GM19099 (cell line): ENCODE data around the gene PEX26.

Experiments used
- POLR2A ChIP-seq: IDR thresholded peaks from 3 replicates; pipeline ENCODE4 v1.6.1; 2011; ENCODE audit warnings: low read depth; ENCODE audit not compliant: insufficient read length; ENCODE audit errors: extremely low read depth

PEX26 gene

GRCh38 chr22:18050065-18050464 lies 27.7 kb upstream of the PEX26 start:
- TF ChIP-seq POLR2A = no peak

DNA sequence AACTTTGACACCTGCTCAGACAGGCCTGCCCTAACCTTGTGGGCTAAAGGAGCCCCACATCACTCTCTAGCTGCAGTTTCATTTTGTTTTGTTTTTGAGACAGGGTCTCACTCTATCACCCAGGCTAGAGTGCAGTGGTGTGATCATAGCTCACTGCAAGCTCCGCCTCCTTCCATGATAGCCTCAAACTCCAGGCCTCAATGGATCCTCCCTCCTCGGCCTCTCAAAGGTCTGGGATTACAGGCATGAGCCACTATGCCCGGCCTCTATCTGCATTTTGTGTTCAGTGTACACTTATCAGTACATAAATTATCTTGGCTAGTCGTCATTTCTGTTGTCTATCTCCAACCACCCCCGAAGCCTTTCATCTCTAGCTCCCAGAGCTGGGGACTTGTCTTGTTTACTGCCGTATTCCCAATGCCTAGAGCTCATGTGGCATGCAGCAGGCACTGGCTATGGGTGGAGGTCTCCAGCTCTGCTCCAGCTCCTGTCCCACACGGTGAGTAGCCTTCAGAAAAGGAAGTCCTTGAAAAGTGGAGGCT lies 22.1 kb upstream of the PEX26 start:
- TF ChIP-seq POLR2A = no peak

DNA sequence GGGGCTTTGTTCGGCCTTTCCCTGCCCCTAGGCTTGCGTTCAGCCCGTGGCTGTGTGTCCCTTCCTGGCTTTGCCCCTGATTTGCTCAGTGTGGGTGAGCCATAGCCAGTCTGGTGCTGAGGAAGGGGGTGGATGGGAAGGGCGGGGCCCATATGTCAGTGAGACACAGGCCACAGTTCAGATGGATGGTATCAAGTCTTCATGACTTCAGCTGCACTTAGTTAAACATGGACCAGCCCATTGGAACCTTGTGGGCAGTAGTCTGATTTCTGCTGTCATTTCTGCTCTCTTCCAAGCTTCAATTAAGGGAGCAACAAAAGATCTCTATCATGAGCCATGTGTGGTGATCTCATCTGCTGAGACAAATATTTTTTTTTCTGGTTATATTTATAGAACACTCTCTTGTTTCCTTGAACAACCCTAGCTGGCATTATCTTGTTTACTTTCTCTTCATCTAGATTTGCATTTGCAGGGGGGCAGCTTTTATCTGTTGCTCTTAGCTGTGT lies 21.6 kb upstream of the PEX26 start:
- TF ChIP-seq POLR2A = no peak

DNA sequence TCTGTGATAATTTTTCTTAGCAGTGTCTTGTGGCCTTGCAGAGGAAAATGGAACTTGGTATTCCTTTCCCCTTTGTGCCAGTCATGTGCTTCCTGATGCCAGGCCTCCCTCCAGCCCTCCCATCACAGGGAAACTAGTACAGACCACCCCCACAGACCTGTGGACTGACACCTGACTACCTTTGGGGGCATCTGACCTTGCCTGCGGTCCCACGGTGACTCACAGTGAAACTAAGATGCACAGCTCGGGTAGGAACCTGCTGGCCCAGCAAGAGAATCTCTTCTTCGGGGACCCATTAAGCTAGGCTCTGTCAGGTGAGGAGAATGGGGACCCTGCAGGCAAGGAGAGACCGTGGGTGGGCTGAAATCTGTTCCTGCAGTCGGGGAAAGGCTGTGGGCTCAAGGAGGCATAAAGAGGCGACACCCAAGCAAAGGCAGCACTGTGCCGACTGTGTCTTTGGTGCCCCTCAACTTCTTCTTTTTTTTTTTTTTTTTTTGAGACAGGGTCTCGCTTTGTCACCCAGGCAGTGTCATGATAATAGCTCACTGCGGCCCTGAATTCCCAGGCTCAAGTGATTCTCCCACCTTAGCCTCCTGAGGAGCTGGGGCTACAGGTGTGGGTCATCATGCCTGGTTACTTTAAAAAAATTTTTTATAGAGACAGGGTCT lies 20.8 kb upstream of the PEX26 start:
- no peak for TF ChIP-seq POLR2A

DNA sequence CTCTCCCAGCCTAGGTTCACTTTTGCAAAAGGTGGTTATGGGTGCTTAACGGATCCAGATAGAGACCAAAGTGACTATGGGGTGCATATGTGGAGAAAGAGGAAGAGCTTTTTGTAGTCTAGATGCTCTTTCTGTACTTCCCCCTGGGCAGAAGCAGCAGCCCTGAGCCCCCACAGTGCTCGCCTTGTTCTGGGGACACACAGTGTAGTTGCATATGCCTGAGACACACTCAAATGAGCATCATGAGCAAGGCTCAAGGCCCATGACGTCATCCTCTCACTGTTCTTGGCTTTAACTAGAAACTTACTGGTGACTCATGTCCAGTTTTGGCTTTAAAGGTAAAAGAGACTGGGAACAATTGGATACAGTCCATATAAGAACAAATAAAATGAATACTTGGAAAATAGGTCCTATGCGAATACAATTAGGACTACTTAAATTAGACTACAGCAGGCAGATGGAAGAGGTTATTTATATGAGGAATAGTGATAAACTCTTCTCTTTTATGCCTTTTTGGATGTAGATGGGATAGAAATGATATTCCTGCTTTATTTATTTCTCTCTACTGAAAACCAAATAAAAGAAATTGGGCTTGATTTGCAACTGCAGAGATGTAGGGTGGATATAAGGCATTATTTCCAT lies 20.1 kb upstream of the PEX26 start:
- no peak for TF ChIP-seq POLR2A

GRCh38 chr22:18058371-18059093 lies 19.3 kb upstream of the PEX26 start:
- no peak for TF ChIP-seq POLR2A

DNA sequence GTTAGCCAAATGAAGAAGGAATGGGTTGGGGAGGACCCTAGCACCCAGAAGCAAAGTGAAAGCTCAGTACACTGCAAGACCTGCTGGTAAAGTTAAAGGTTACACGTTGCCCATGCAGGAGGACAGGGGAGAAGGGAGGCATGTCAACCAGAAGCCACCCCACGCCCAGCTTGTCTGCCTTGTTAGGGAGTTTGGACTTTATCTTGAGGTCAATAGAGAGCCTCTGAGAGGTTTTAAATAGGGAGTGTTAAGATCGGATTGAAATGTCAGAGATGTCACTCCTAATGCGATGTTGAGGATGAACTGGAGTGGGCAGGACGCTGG lies 18.7 kb upstream of the PEX26 start:
- TF ChIP-seq POLR2A = no peak

GRCh38 chr22:18059473-18059872 lies 18.3 kb upstream of the PEX26 start:
- TF ChIP-seq POLR2A = no peak

GRCh38 chr22:18059991-18060390 lies 17.8 kb upstream of the PEX26 start:
- no peak for TF ChIP-seq POLR2A

- TF ChIP-seq POLR2A = no peak
These were observed 16.9 kb upstream of the PEX26 start for GRCh38 chr22:18060646-18061620.

- TF ChIP-seq POLR2A = no peak
These were observed 15.4 kb upstream of the PEX26 start for GRCh38 chr22:18062421-18062820.

GRCh38 chr22:18063306-18063705 lies 14.5 kb upstream of the PEX26 start:
- no peak for TF ChIP-seq POLR2A

- no peak for TF ChIP-seq POLR2A
These were observed 13.2 kb upstream of the PEX26 start for GRCh38 chr22:18064636-18065035.

GRCh38 chr22:18065256-18065655 lies 12.5 kb upstream of the PEX26 start:
- TF ChIP-seq POLR2A = no peak
